Muscle layer of duodenum (tissue), 2 donors: ENCODE measurements around the gene MCRIP2.

Experiments
- H3K27ac ChIP-seq: one replicate; pipeline ENCODE4 v1.7.0; 2013; ENCODE audit warnings: mild to moderate bottlenecking, low read length
- H3K27me3 ChIP-seq: one replicate; pipeline ENCODE4 v1.7.0; 2013; ENCODE audit warnings: low read depth, mild to moderate bottlenecking, control low read depth, low read length
- H3K36me3 ChIP-seq, 2 donors: one replicate each; pipeline ENCODE4 v1.7.0; 2013; ENCODE audit warnings: low read length in 2 of 2, control low read depth in 1 of 2, mild to moderate bottlenecking in 1 of 2; ENCODE audit not compliant: insufficient read depth in 2 of 2, control insufficient read depth in 1 of 2
- H3K4me1 ChIP-seq, 2 donors: one replicate each; pipeline ENCODE4 v1.7.0; 2013; ENCODE audit warnings: low read length in 2 of 2, mild to moderate bottlenecking in 2 of 2, control low read depth in 1 of 2, moderate library complexity in 1 of 2; ENCODE audit not compliant: insufficient read depth in 2 of 2, control insufficient read depth in 1 of 2
- H3K4me3 ChIP-seq, 2 donors: one replicate each; pipeline ENCODE4 v1.7.0; 2013; ENCODE audit warnings: low read length in 2 of 2, low read depth in 1 of 2, mild to moderate bottlenecking in 1 of 2
- H3K9me3 ChIP-seq, 2 donors: one replicate each; pipeline ENCODE4 v1.7.0; 2013; ENCODE audit warnings: low read length in 2 of 2, control low read depth in 1 of 2, mild to moderate bottlenecking in 1 of 2; ENCODE audit not compliant: control insufficient read depth in 1 of 2
- donor health status: healthy.

The MCRIP2 gene

GRCh38 chr16:668519-669171 lies 27.0 kb downstream of the MCRIP2 start:
- H3K27ac ChIP-seq: no peak overlapping the region
- no peaks in the 10 kb centered on the region for H3K27me3 ChIP-seq
- H3K36me3 ChIP-seq: peaks cover 4 to 43% of the 10 kb centered on the region in 2 donors
- H3K9me3 ChIP-seq: no peaks in the 10 kb centered on the region
- peaks cover 3 to 19% of the 10 kb centered on the region in 2 donors for H3K4me1 ChIP-seq
- peak overlapping the region; percentile 66 to 91 for H3K4me3 ChIP-seq

- Histone ChIP-seq H3K4me1 (peaks cover 3 to 20% of the 10 kb centered on the region in 2 donors), H3K4me3 (no peak overlapping the region), H3K27me3 (no peaks in the 10 kb centered on the region), H3K9me3 (no peaks in the 10 kb centered on the region), H3K36me3 (peaks cover 4 to 47% of the 10 kb centered on the region in 2 donors), H3K27ac (no peak overlapping the region)
Observed at GRCh38 chr16:669666-670065, 28.0 kb downstream of the MCRIP2 start.

- peaks cover 3 to 29% of the 10 kb centered on the region in 2 donors for H3K4me1 ChIP-seq
- no peak overlapping the region for H3K4me3 ChIP-seq
- H3K36me3 ChIP-seq: peaks cover 4 to 47% of the 10 kb centered on the region in 2 donors
- H3K27me3 ChIP-seq: no peaks in the 10 kb centered on the region
- no peak overlapping the region for H3K27ac ChIP-seq
- no peaks in the 10 kb centered on the region for H3K9me3 ChIP-seq
Observed at GRCh38 chr16:670485-671352, 29.1 kb downstream of the MCRIP2 start.

- Histone ChIP-seq H3K4me1 (peaks cover 3 to 30% of the 10 kb centered on the region in 2 donors), H3K36me3 (peaks cover 4 to 47% of the 10 kb centered on the region in 2 donors), H3K27me3 (no peaks in the 10 kb centered on the region), H3K27ac (no peak overlapping the region), H3K9me3 (no peaks in the 10 kb centered on the region), H3K4me3 (no peak overlapping the region)
Observed at GRCh38 chr16:671353-672131, 29.9 kb downstream of the MCRIP2 start.

GRCh38 chr16:672371-672770 lies 30.7 kb downstream of the MCRIP2 start:
- no peak overlapping the region for H3K4me3 ChIP-seq
- H3K27ac ChIP-seq: no peak overlapping the region
- H3K9me3 ChIP-seq: no peaks in the 10 kb centered on the region
- H3K27me3 ChIP-seq: no peaks in the 10 kb centered on the region
- peaks cover 4 to 47% of the 10 kb centered on the region in 2 donors for H3K36me3 ChIP-seq
- H3K4me1 ChIP-seq: peaks cover 3 to 28% of the 10 kb centered on the region in 2 donors

GRCh38 chr16:672851-673250 lies 31.2 kb downstream of the MCRIP2 start:
- Histone ChIP-seq H3K27ac (no peak overlapping the region), H3K9me3 (no peaks in the 10 kb centered on the region), H3K4me3 (no peak overlapping the region), H3K36me3 (peaks cover 4 to 47% of the 10 kb centered on the region in 2 donors), H3K4me1 (peaks cover 3 to 25% of the 10 kb centered on the region in 2 donors), H3K27me3 (no peaks in the 10 kb centered on the region)

- no peaks in the 10 kb centered on the region for H3K9me3 ChIP-seq
- no peaks in the 10 kb centered on the region for H3K27me3 ChIP-seq
- no peak overlapping the region for H3K4me3 ChIP-seq
- H3K36me3 ChIP-seq: peaks cover 4 to 47% of the 10 kb centered on the region in 2 donors
- peaks cover 3 to 23% of the 10 kb centered on the region in 2 donors for H3K4me1 ChIP-seq
- H3K27ac ChIP-seq: no peak overlapping the region
Observed at GRCh38 chr16:673399-673991, 31.9 kb downstream of the MCRIP2 start.

GRCh38 chr16:674214-674881 lies 32.7 kb downstream of the MCRIP2 start:
- peaks cover 4 to 47% of the 10 kb centered on the region in 2 donors for H3K36me3 ChIP-seq
- no peak overlapping the region for H3K27ac ChIP-seq
- H3K4me1 ChIP-seq: peaks cover 0 to 19% of the 10 kb centered on the region in 2 donors
- no peak overlapping the region for H3K4me3 ChIP-seq
- H3K27me3 ChIP-seq: no peaks in the 10 kb centered on the region
- H3K9me3 ChIP-seq: no peaks in the 10 kb centered on the region

GRCh38 chr16:674968-675883 lies 33.6 kb downstream of the MCRIP2 start, which contains the start of gene RHBDL1:
TSS of gene RHBDL1 (plus strand) at chr16:675671. CDS start at chr16:675791, 120 bp downstream.
- no peak within 1 kb of the TSS for H3K27ac ChIP-seq

More at GRCh38 chr16:674968-675883, 33.6 kb downstream of the MCRIP2 start, which contains the start of gene RHBDL1:
- H3K4me3 ChIP-seq: peak within 1 kb of the TSS in 1 of 2 donors; percentile 52
- H3K27me3 ChIP-seq: no peaks in the 10 kb centered on the region
- H3K36me3 ChIP-seq: peaks cover 4 to 38% of the 10 kb centered on the region in 2 donors
- H3K9me3 ChIP-seq: no peaks in the 10 kb centered on the region
- H3K4me1 ChIP-seq: peaks cover 0 to 17% of the 10 kb centered on the region in 2 donors
